Gastroesophageal sphincter (tissue), 4 donors: ENCODE results near the gene PARL. TPM values are rescaled to one million over a fixed set of nuclear protein-coding genes. Genes with fewer than 3 reads are reported as not detected.

ENCODE experiments used
- ATAC-seq: fragments of 150-250 bp; one replicate; pipeline ENCODE4 v1.9.1; 2016; ENCODE audit warnings: mild to moderate bottlenecking, moderate library complexity
- H3K27ac ChIP-seq, 4 donors: fragments of 200-600 bp; sonication (generic) in 3 of 4; 1 replicate in 3 of 4; 2 replicates in 1 of 4; pipeline ENCODE4 v1.5.1; 2016 to 2019
- H3K27me3 ChIP-seq: fragments of 200-600 bp; sonication (generic); one replicate; pipeline ENCODE4 v1.5.1; 2019
- H3K36me3 ChIP-seq, 2 donors: fragments of 200-600 bp; sonication (generic); one replicate each; pipeline ENCODE4 v1.5.1; 2019; ENCODE audit warnings: control low read depth in 1 of 2
- H3K4me1 ChIP-seq, 3 donors: fragments of 200-600 bp; sonication (generic); 1 replicate in 2 of 3; 2 replicates in 1 of 3; pipeline ENCODE4 v1.5.1; 2016 to 2019; ENCODE audit warnings: control low read depth in 2 of 3
- H3K4me3 ChIP-seq, 2 donors: fragments of 200-600 bp; sonication (generic); one replicate each; pipeline ENCODE4 v1.5.1; 2019; ENCODE audit warnings: mild to moderate bottlenecking in 1 of 2, moderate library complexity in 1 of 2
- H3K9me3 ChIP-seq, 3 donors: fragments of 200-600 bp; sonication (generic); one replicate each; pipeline ENCODE4 v1.5.1; 2017 to 2019; ENCODE audit warnings: control low read depth in 2 of 3
- CTCF ChIP-seq, 4 experiments: fragments of 200-600 bp in 2 of 4; fragments of 450-650 bp in 2 of 4; sonication (generic) in 1 of 4; IDR thresholded peaks; one replicate each; pipeline ENCODE4 v1.5.1; 2017 to 2019; ENCODE audit warnings: antibody characterized with exemption in 4 of 4, mild to moderate bottlenecking in 2 of 4, moderate library complexity in 2 of 4
- EP300 ChIP-seq: sonication (generic); formaldehyde crosslinking; IDR thresholded peaks from one replicate; pipeline ENCODE4 v1.6.1; 2017; ENCODE audit warnings: antibody characterized with exemption, mild to moderate bottlenecking
- POLR2A ChIP-seq, 2 donors: fragments of 450-650 bp; IDR thresholded peaks; one replicate each; pipeline ENCODE4 v1.6.1; 2017; ENCODE audit warnings: antibody characterized with exemption in 2 of 2, mild to moderate bottlenecking in 2 of 2, moderate library complexity in 1 of 2
- POLR2AphosphoS5 ChIP-seq: sonication (generic); formaldehyde crosslinking; IDR thresholded peaks from one replicate; pipeline ENCODE4 v1.6.1; 2017; ENCODE audit warnings: antibody characterized with exemption
- WGBS, 2 donors: methylation state at CpG; one replicate each; pipeline ENCODE4 v1.1.5; 2018; ENCODE audit warnings: low coverage in 1 of 2; 5-methylcytosine and 5-hydroxymethylcytosine counted together
- total RNA-seq, 4 donors: library from RNA; depleted of rRNA; stranded (reverse); fragments of >200 nt; gene quantifications; one replicate each; pipeline ENCODE4 v1.1.0, GENCODE V29; 2016

Gene PARL
- total RNA-seq, 4 donors from 2014 or later: 40.6 to 55.7 (median 54.7) TPM

- H3K36me3 ChIP-seq: peaks cover 0 to 37% of the 10 kb centered on the region in 2 donors
- ATAC-seq: no peak
- no peaks in the 10 kb centered on the region for H3K4me1 ChIP-seq
- TF ChIP-seq CTCF (IDR thresholded peaks at IDR 0.05) (no peak), POLR2AphosphoS5 (no peak), EP300 (no peak), POLR2A (IDR thresholded peaks at IDR 0.05) (no peak)
- no peaks in the 10 kb centered on the region for H3K9me3 ChIP-seq
- no peaks in the 10 kb centered on the region for H3K27me3 ChIP-seq
- H3K27ac ChIP-seq: no peak overlapping the region
- H3K4me3 ChIP-seq: no peak overlapping the region
- 69 to 76% methylated on average over 2 of the region's 2 CpGs for WGBS, 2 donors
Measured at GRCh38 chr3:183918178-183918577, 33.5 kb upstream of the PARL start.

GRCh38 chr3:183917776-183918175 is 33.1 kb upstream of the PARL start:
- H3K27me3 ChIP-seq: no peaks in the 10 kb centered on the region
- H3K4me1 ChIP-seq: no peaks in the 10 kb centered on the region
- H3K27ac ChIP-seq: no peak overlapping the region
- H3K4me3 ChIP-seq: no peak overlapping the region
- 100% methylated on average over 1 of the region's 4 CpGs for WGBS, 2 donors
- H3K36me3 ChIP-seq: peaks cover 0 to 33% of the 10 kb centered on the region in 2 donors
- no peak for TF ChIP-seq POLR2A (IDR thresholded peaks at IDR 0.05)
- TF ChIP-seq EP300: no peak
- no peak for TF ChIP-seq CTCF (IDR thresholded peaks at IDR 0.05)
- TF ChIP-seq POLR2AphosphoS5: no peak
- no peaks in the 10 kb centered on the region for H3K9me3 ChIP-seq
- ATAC-seq: no peak

- no CpG with 5 or more reads among the region's 5 CpGs for WGBS, 2 donors
- Histone ChIP-seq H3K4me1 (no peaks in the 10 kb centered on the region), H3K9me3 (no peaks in the 10 kb centered on the region), H3K4me3 (no peak overlapping the region), H3K36me3 (peaks cover 0 to 4% of the 10 kb centered on the region in 2 donors), H3K27ac (no peak overlapping the region), H3K27me3 (no peaks in the 10 kb centered on the region)
- no peak for ATAC-seq
- TF ChIP-seq CTCF (IDR thresholded peaks at IDR 0.05): no peak
- TF ChIP-seq EP300: no peak
- no peak for TF ChIP-seq POLR2A (IDR thresholded peaks at IDR 0.05)
- TF ChIP-seq POLR2AphosphoS5: no peak
Measured at GRCh38 chr3:183914856-183915255, 30.2 kb upstream of the PARL start.

- TF ChIP-seq CTCF (IDR thresholded peaks at IDR 0.05): no peak
- no peak for TF ChIP-seq EP300
- no peak for TF ChIP-seq POLR2AphosphoS5
- no peak for TF ChIP-seq POLR2A (IDR thresholded peaks at IDR 0.05)
- no peaks in the 10 kb centered on the region for H3K27me3 ChIP-seq
- H3K27ac ChIP-seq: no peak overlapping the region
- no peaks in the 10 kb centered on the region for H3K9me3 ChIP-seq
- WGBS, 2 donors: 80% methylated on average over 1 of the region's 9 CpGs; no CpG with 5 or more reads in 1 of the 2 donors
- H3K36me3 ChIP-seq: no peaks in the 10 kb centered on the region
- no peaks in the 10 kb centered on the region for H3K4me1 ChIP-seq
- H3K4me3 ChIP-seq: no peak overlapping the region
- ATAC-seq: no peak
Measured at GRCh38 chr3:183913580-183913920, 28.9 kb upstream of the PARL start.

GRCh38 chr3:183912895-183913579 is 28.4 kb upstream of the PARL start:
- H3K4me1 ChIP-seq: no peaks in the 10 kb centered on the region
- WGBS, 2 donors: 72 to 86% methylated on average over 7 to 8 of the region's 10 CpGs
- TF ChIP-seq EP300 (no peak), POLR2AphosphoS5 (no peak), CTCF (IDR thresholded peaks at IDR 0.05) (no peak), POLR2A (IDR thresholded peaks at IDR 0.05) (no peak)

More at GRCh38 chr3:183912895-183913579, 28.4 kb upstream of the PARL start:
- no peaks in the 10 kb centered on the region for H3K36me3 ChIP-seq
- H3K9me3 ChIP-seq: no peaks in the 10 kb centered on the region
- H3K27ac ChIP-seq: no peak overlapping the region
- no peaks in the 10 kb centered on the region for H3K27me3 ChIP-seq
- H3K4me3 ChIP-seq: no peak overlapping the region
- no peak for ATAC-seq
